H1 (cell line): Measurements from ENCODE around the gene RUNX1. TPM values are rescaled to one million over a fixed set of nuclear protein-coding genes. Genes with fewer than 3 reads are reported as not detected.
A peak's percentile ranks its signal among the peaks of the same experiment; 100 is the strongest.

ENCODE experiments used
- CTCF ChIA-PET: fragments of 300-600 bp; sonication (Branson Sonifier 250); formaldehyde crosslinking; loops from one replicate; lab custom pipeline; 2021; ENCODE audit not compliant: partially characterized antibody; lab: Charles Lee
- POLR2A ChIA-PET: fragments of 300-600 bp; sonication (Branson Sonifier 250); formaldehyde crosslinking; loops from one replicate; lab custom pipeline; 2021; ENCODE audit warnings: inconsistent platforms; ENCODE audit not compliant: partially characterized antibody; lab: Charles Lee
- DNase-seq, 2 experiments: peaks; one replicate each; pipeline versions ENCODE4 v3.0.0 to v3.0.0-alpha.2; 2010 to 2022; ENCODE audit warnings: low spot score in 2 of 2, low read depth in 1 of 2, mixed read lengths in 1 of 2
- FAIRE-seq: peaks from 2 replicates; lab custom pipeline; 2011; peaks lifted over from hg19 to GRCh38; lab: Jason Lieb, UNC
- H2AFZ ChIP-seq: 2 replicates; pipeline ENCODE4 v1.8.1; 2012; ENCODE audit warnings: low read length, inconsistent platforms
- H2AK5ac ChIP-seq: 2 replicates; pipeline ENCODE4 v1.6.1; 2013; ENCODE audit warnings: low read depth, low read length
- H2BK120ac ChIP-seq: replicated peaks from 2 replicates; pipeline ENCODE3; 2013; ENCODE audit warnings: low read depth, low read length, inconsistent platforms
- H2BK12ac ChIP-seq: 2 replicates; pipeline ENCODE4 v1.6.1; 2013; ENCODE audit warnings: low read depth, low read length
- H2BK15ac ChIP-seq: 2 replicates; pipeline ENCODE4 v1.6.1; 2013; ENCODE audit warnings: low read length
- H2BK20ac ChIP-seq: 2 replicates; pipeline ENCODE4 v1.6.1; 2013; ENCODE audit warnings: low read length
- H2BK5ac ChIP-seq: 2 replicates; pipeline ENCODE4 v1.6.1; 2013; ENCODE audit warnings: low read depth, low read length
- H3K14ac ChIP-seq: 2 replicates; pipeline ENCODE4 v1.6.1; 2013; ENCODE audit warnings: inconsistent platforms; ENCODE audit not compliant: insufficient read length
- H3K18ac ChIP-seq: 2 replicates; pipeline ENCODE4 v1.6.1; 2013; ENCODE audit warnings: low read length; ENCODE audit errors: extremely low read depth
- H3K23ac ChIP-seq: 2 replicates; pipeline ENCODE4 v1.6.1; 2013; ENCODE audit warnings: inconsistent platforms; ENCODE audit not compliant: insufficient read length
- H3K23me2 ChIP-seq: 2 replicates; pipeline ENCODE4 v1.6.1; 2013; ENCODE audit warnings: low read depth, low read length
- H3K27ac ChIP-seq: 2 replicates; pipeline ENCODE4 v1.6.1; 2011; ENCODE audit warnings: low read depth, low read length, inconsistent platforms
- H3K27me3 ChIP-seq, 4 experiments: replicated peaks in 1 of 4; 1 replicate in 1 of 4; 2 replicates in 3 of 4; pipeline versions ENCODE4 v1.6.1 to v1.8.1; 2011 to 2013; ENCODE audit warnings: low read length in 3 of 4, mild to moderate bottlenecking in 3 of 4, inconsistent platforms in 2 of 4, mixed read lengths in 2 of 4, moderate library complexity in 1 of 4; ENCODE audit not compliant: control insufficient read depth in 3 of 4, insufficient read depth in 3 of 4; ENCODE audit errors: extremely low read depth in 1 of 4
- H3K36me3 ChIP-seq, 4 experiments: 2 replicates each; pipeline versions ENCODE4 v1.6.1 to v1.8.1; 2011 to 2013; ENCODE audit warnings: mild to moderate bottlenecking in 4 of 4, low read length in 3 of 4, moderate library complexity in 2 of 4, control low read depth in 1 of 4, inconsistent platforms in 1 of 4; ENCODE audit not compliant: insufficient read depth in 4 of 4, control insufficient read depth in 2 of 4
- H3K4ac ChIP-seq: replicated peaks from 2 replicates; pipeline ENCODE3; 2013; ENCODE audit warnings: low read length, low read depth, mixed read lengths, inconsistent platforms; ENCODE audit not compliant: insufficient read length
- H3K4me1 ChIP-seq, 4 experiments: replicated peaks in 1 of 4; 1 replicate in 1 of 4; 2 replicates in 3 of 4; pipeline versions ENCODE4 v1.6.1 to v1.8.1; 2011 to 2013; ENCODE audit warnings: low read length in 3 of 4, inconsistent platforms in 2 of 4, mixed read lengths in 1 of 4; ENCODE audit not compliant: insufficient read depth in 4 of 4, control insufficient read depth in 3 of 4
- H3K4me2 ChIP-seq, 2 experiments: 2 replicates each; pipeline versions ENCODE4 v1.6.1 to v1.8.1; 2011 to 2013; ENCODE audit warnings: low read depth in 2 of 2, low read length in 2 of 2, control low read depth in 1 of 2, inconsistent platforms in 1 of 2, mild to moderate bottlenecking in 1 of 2; ENCODE audit not compliant: insufficient read depth in 1 of 2
- H3K4me3 ChIP-seq, 4 experiments: fragments of 200-600, 300-600 bp in 1 of 4; sonication (generic), shearing (Covaris generic), sonication (Bioruptor Twin) in 1 of 4; 2 replicates each; pipeline versions ENCODE4 v1.5.1 to v1.8.1; 2011 to 2016; ENCODE audit warnings: low read length in 4 of 4, low read depth in 3 of 4, control low read depth in 2 of 4, inconsistent platforms in 2 of 4, mild to moderate bottlenecking in 2 of 4, mixed read lengths in 1 of 4, moderate library complexity in 1 of 4; ENCODE audit not compliant: insufficient read depth in 2 of 4; ENCODE audit errors: extremely low read depth in 1 of 4
- H3K56ac ChIP-seq: replicated peaks from 2 replicates; pipeline ENCODE3; 2013; ENCODE audit warnings: low read depth, mild to moderate bottlenecking, mixed read lengths, low read length, inconsistent platforms; ENCODE audit not compliant: insufficient read length
- H3K79me1 ChIP-seq: 2 replicates; pipeline ENCODE4 v1.6.1; 2013; ENCODE audit warnings: low read depth, low read length, control low read depth
- H3K79me2 ChIP-seq, 2 experiments: 2 replicates each; pipeline versions ENCODE4 v1.6.1 to v1.8.1; 2012 to 2013; ENCODE audit warnings: low read length in 2 of 2, mild to moderate bottlenecking in 2 of 2, inconsistent platforms in 1 of 2; ENCODE audit not compliant: insufficient read depth in 2 of 2, control insufficient read depth in 1 of 2
- H3K9ac ChIP-seq, 4 experiments: replicated peaks in 1 of 4; 1 replicate in 1 of 4; 2 replicates in 3 of 4; pipeline versions ENCODE4 v1.6.1 to v1.8.1; 2011 to 2013; ENCODE audit warnings: low read depth in 3 of 4, low read length in 3 of 4, control low read depth in 2 of 4, mild to moderate bottlenecking in 2 of 4, moderate library complexity in 2 of 4, inconsistent platforms in 1 of 4; ENCODE audit errors: extremely low read depth in 1 of 4
- H3K9me3 ChIP-seq, 2 experiments: 2 replicates each; pipeline versions ENCODE4 v1.6.1 to v1.8.1; 2012 to 2013; ENCODE audit warnings: mild to moderate bottlenecking in 2 of 2, moderate library complexity in 2 of 2, control low read depth in 1 of 2, inconsistent platforms in 1 of 2, low read depth in 1 of 2, low read length in 1 of 2, mixed read lengths in 1 of 2; ENCODE audit not compliant: insufficient read depth in 2 of 2
- H4K20me1 ChIP-seq, 2 experiments: replicated peaks in 1 of 2; 2 replicates each; pipeline versions ENCODE3 to v1.8.1; 2011 to 2013; ENCODE audit warnings: inconsistent platforms in 2 of 2, low read length in 2 of 2, mild to moderate bottlenecking in 1 of 2; ENCODE audit not compliant: insufficient read depth in 2 of 2, control insufficient read depth in 1 of 2
- H4K5ac ChIP-seq: 2 replicates; pipeline ENCODE4 v1.6.1; 2013; ENCODE audit warnings: low read length, low read depth, mixed read lengths, inconsistent platforms; ENCODE audit not compliant: insufficient read length
- H4K8ac ChIP-seq: 2 replicates; pipeline ENCODE4 v1.8.0; 2013; ENCODE audit warnings: mild to moderate bottlenecking, moderate library complexity, low read length, inconsistent platforms; ENCODE audit not compliant: insufficient read depth; ENCODE audit errors: extremely low read depth
- H4K91ac ChIP-seq: replicated peaks from 2 replicates; pipeline ENCODE3; 2013; ENCODE audit warnings: low read length, mixed read lengths, inconsistent platforms; ENCODE audit not compliant: insufficient read length
- ATF3 ChIP-seq: IDR thresholded peaks from 2 replicates; pipeline ENCODE4 v1.6.1; 2011; ENCODE audit warnings: low read depth, mild to moderate bottlenecking, low read length; ENCODE audit not compliant: insufficient read depth
- FOSL1 ChIP-seq: IDR thresholded peaks from 2 replicates; pipeline ENCODE4 v1.6.1; 2011; ENCODE audit warnings: mild to moderate bottlenecking, low read depth, low read length, moderate library complexity; ENCODE audit not compliant: insufficient read depth
- GTF2F1 ChIP-seq: IDR thresholded peaks from 2 replicates; pipeline ENCODE4 v1.6.1; 2012; ENCODE audit warnings: low read depth, low read length, improper control_type of control experiment, borderline replicate concordance
- MAFK ChIP-seq: IDR thresholded peaks from 2 replicates; pipeline ENCODE4 v1.6.1; 2012; ENCODE audit warnings: low read depth, mild to moderate bottlenecking, improper control_type of control experiment, low read length
- POLR2A ChIP-seq, 2 experiments: IDR thresholded peaks; 1 replicate in 1 of 2; 2 replicates in 1 of 2; pipeline ENCODE4 v1.6.1; 2011; ENCODE audit warnings: low read depth in 2 of 2, low read length in 2 of 2, mild to moderate bottlenecking in 2 of 2; ENCODE audit errors: control extremely low read depth in 1 of 2
- RNF2 ChIP-seq: fragments of 200-900, 300-1000 bp; sonication (generic); IDR thresholded peaks from 2 replicates; pipeline ENCODE4 v1.7.1; 2016; ENCODE audit warnings: borderline replicate concordance, low read depth, mild to moderate bottlenecking, antibody characterized with exemption, low read length; ENCODE audit not compliant: poor library complexity, severe bottlenecking; ENCODE audit errors: missing control alignments
- RXRA ChIP-seq: IDR thresholded peaks from 2 replicates; pipeline ENCODE4 v1.6.1; 2011; ENCODE audit warnings: low read depth, mild to moderate bottlenecking, low read length, moderate library complexity; ENCODE audit not compliant: insufficient read depth
- SIN3A ChIP-seq, 2 experiments: IDR thresholded peaks in 1 of 2; conservative IDR thresholded peaks in 1 of 2; 2 replicates each; pipeline ENCODE4 v1.6.1; 2011 to 2012; ENCODE audit warnings: low read length in 2 of 2, improper control_type of control experiment in 1 of 2, low read depth in 1 of 2, mild to moderate bottlenecking in 1 of 2
- SP1 ChIP-seq: IDR thresholded peaks from 2 replicates; pipeline ENCODE4 v1.6.1; 2011; ENCODE audit warnings: low read depth, low read length
- TAF7 ChIP-seq: optimal IDR thresholded peaks from 2 replicates; pipeline ENCODE3; 2011; ENCODE audit warnings: low read depth, mild to moderate bottlenecking, inconsistent platforms, low read length, moderate library complexity, borderline replicate concordance
- TCF12 ChIP-seq: IDR thresholded peaks from 2 replicates; pipeline ENCODE4 v1.6.1; 2011; ENCODE audit warnings: low read depth, mild to moderate bottlenecking, low read length
- TEAD4 ChIP-seq: IDR thresholded peaks from 2 replicates; pipeline ENCODE4 v1.6.1; 2012; ENCODE audit warnings: low read depth, low read length, inconsistent platforms, mixed read lengths
- WGBS, 2 experiments: shearing (Covaris generic) in 1 of 2; methylation state at CpG; one replicate each; pipeline versions ENCODE4 v1.1.6 to v1.1.7; 2013 to 2015; ENCODE audit warnings: low lambda C conversion rate in 2 of 2, mixed read lengths in 2 of 2, inconsistent platforms in 1 of 2, low coverage in 1 of 2, missing lambda C conversion rate in 1 of 2; ENCODE audit not compliant: insufficient replicate concordance in 2 of 2, insufficient coverage in 1 of 2, insufficient read length in 1 of 2; ENCODE audit errors: extremely low coverage in 1 of 2, missing lambda C conversion rate in 1 of 2; 5-methylcytosine and 5-hydroxymethylcytosine counted together
- polyA plus RNA-seq, 7 experiments: library from polyadenylated mRNA; depleted of rRNA in 3 of 7; stranded (reverse) in 5 of 7; unstranded in 2 of 7; fragments of >200 nt in 5 of 7; fragments of 200-250 nt in 2 of 7; gene quantifications; 1 replicate in 5 of 7; 2 replicates in 1 of 7; 4 replicates in 1 of 7; pipeline versions ENCODE4 v1.2.1 to v1.2.3, GENCODE V29; 2011 to 2013; ENCODE audit warnings: missing spikeins in 2 of 7, mixed read lengths in 2 of 7
- total RNA-seq: library from RNA; stranded (reverse); fragmentation: NEBNext Ultra II Directional; extraction: Animal tissue kit (Norgen Biotek cat#: 25700); gene quantifications from 2 replicates; pipeline ENCODE4 v1.2.1, GENCODE V29; 2021

The RUNX1 gene
- total and polyA plus RNA-seq, 2 of the 8 experiments (the other 6 are each of a cell fraction or from before 2014, with no cell fraction given), result 0.20 to 0.60 TPM

GRCh38 chr21:34992736-34993398, 56.2 kb downstream of the RUNX1 start:
- POLR2A ChIA-PET, result no interaction called here
- Histone ChIP-seq H3K9ac (no peak overlapping the region), H3K23me2 (peaks cover 5% of the 10 kb centered on the region; the same call in 1 of the 2 replicates), H3K4ac (no peak overlapping the region), H3K56ac (no peak overlapping the region), H2BK12ac (no peak overlapping the region), H4K91ac (no peak overlapping the region), H3K4me2 (no peak overlapping the region), H3K27me3 (no peaks in the 10 kb centered on the region; a peak in 1 of 7 replicates), H2AFZ (no peak overlapping the region), H3K18ac (no peak overlapping the region), H3K36me3 (no peaks in the 10 kb centered on the region), H3K79me2 (no peaks in the 10 kb centered on the region), H3K14ac (no peak overlapping the region), H2BK15ac (0 out of 2 replicates have a peak overlapping the region, but pooled peaks have one; percentile 61), H2AK5ac (no peak overlapping the region), H3K27ac (no peak overlapping the region), H4K8ac (no peak overlapping the region), H3K23ac (no peak overlapping the region), H4K5ac (no peak overlapping the region), H3K4me1 (peaks cover 0 to 3% (median 0%) of the 10 kb centered on the region in 4 experiments; a peak in 1 of 7 replicates), H2BK120ac (no peak overlapping the region), H3K9me3 (no peaks in the 10 kb centered on the region), H2BK20ac (no peak overlapping the region), H4K20me1 (no peaks in the 10 kb centered on the region), H3K79me1 (no peaks in the 10 kb centered on the region), H2BK5ac (no peak overlapping the region), H3K4me3 (no peak overlapping the region)
- CTCF ChIA-PET, result interaction anchor here (1.2 kb wide), 1 partner anchor 23 kb away, joined by 3 read pairs; no protein-coding TSS in a partner anchor
- DNase-seq, result no peak
- WGBS, 2 experiments, result 79% methylated on average over 13 of the region's 13 CpGs; no CpG with 5 or more reads in 1 of the 2 experiments
- no peak for FAIRE-seq
- TF ChIP-seq MAFK (no peak), TAF7 (no peak), TEAD4 (no peak), RXRA (no peak), SP1 (no peak), GTF2F1 (no peak), SIN3A (conservative IDR thresholded peaks at IDR 0.05 in 1 of 2, IDR thresholded peaks at IDR 0.05 in 1 of 2; ENCODE audit: low read depth in 1 of 2, low read length in 2 of 2) (no peak), TCF12 (no peak), FOSL1 (no peak), ATF3 (no peak), RNF2 (no peak), POLR2A (IDR thresholded peaks at IDR 0.05; ENCODE audit: control extremely low read depth in 1 of 2, low read depth in 2 of 2, low read length in 2 of 2) (no peak)
